K562 (cell line): ENCODE results near the gene CMTM8. TPM values are rescaled to one million over a fixed set of nuclear protein-coding genes. Genes with fewer than 3 reads are reported as not detected.
A peak's percentile ranks its signal among the peaks of the same experiment; 100 is the strongest.

Experiments used
- ATAC-seq: fragments of 200-7000 bp; cut with Tn5 transposase; 3 replicates; pipeline ENCODE4 v1.9.1; 2020; ENCODE audit warnings: moderate library complexity
- BruUV-seq: library from RNA; stranded (reverse); fragments of 400-500 nt; replicated peaks from 2 replicates; lab custom pipeline; 2021; lab: Mats Ljungman, UMichigan
- CTCF ChIA-PET: fragments of 300-600 bp; formaldehyde crosslinking; extraction: SDS; loops from one replicate; lab custom pipeline; 2021; ENCODE audit warnings: low intra/inter-chr PET ratio; lab: Yijun Ruan, JAX
- POLR2A ChIA-PET: fragments of 300-600, 350-650 bp; sonication (Branson Sonifier 250); formaldehyde crosslinking; extraction: SDS; loops from one replicate; lab custom pipeline; 2021; ENCODE audit warnings: antibody characterized with exemption, inconsistent platforms; lab: Yijun Ruan, JAX
- DNase-seq, 4 experiments: peaks; one replicate each; pipeline versions ENCODE4 v3.0.0 to v3.0.0-alpha.2; 2011 to 2018; ENCODE audit warnings: low spot score in 3 of 4, mixed read lengths in 3 of 4; ENCODE audit errors: extremely low read depth in 1 of 4
- FAIRE-seq: peaks from 2 replicates; lab custom pipeline; 2011; peaks lifted over from hg19 to GRCh38; lab: Jason Lieb, UNC
- H2AFZ ChIP-seq: 2 replicates; pipeline ENCODE4 v1.6.0; 2011; ENCODE audit warnings: low read depth, low read length, control low read depth, inconsistent platforms
- H3K27ac ChIP-seq: fragments of 200-600 bp; 3 replicates; pipeline ENCODE4 v1.8.0; 2011; ENCODE audit warnings: low read depth, mild to moderate bottlenecking, control low read depth, inconsistent platforms, low read length, moderate library complexity, mixed read lengths; ENCODE audit errors: extremely low read depth
- H3K27me3 ChIP-seq, 2 experiments: fragments of 300-600 bp in 1 of 2; 2 replicates in 1 of 2; 3 replicates in 1 of 2; pipeline versions ENCODE4 v1.6.0 to v1.8.0; 2011; ENCODE audit warnings: inconsistent platforms in 2 of 2, low read length in 2 of 2, mild to moderate bottlenecking in 1 of 2, mixed read lengths in 1 of 2, moderate library complexity in 1 of 2; ENCODE audit not compliant: control insufficient read depth in 2 of 2, insufficient read depth in 2 of 2
- H3K36me3 ChIP-seq: fragments of 300-600 bp; 3 replicates; pipeline ENCODE4 v1.8.0; 2011; ENCODE audit warnings: mild to moderate bottlenecking, low read length, inconsistent platforms; ENCODE audit not compliant: control insufficient read depth, insufficient read depth
- H3K4me1 ChIP-seq, 2 experiments: fragments of 200-600 bp in 1 of 2; replicated peaks in 1 of 2; 2 replicates in 1 of 2; 3 replicates in 1 of 2; pipeline versions ENCODE4 v1.5.1 to v1.8.0; 2011; ENCODE audit warnings: inconsistent platforms in 2 of 2, low read length in 2 of 2, mild to moderate bottlenecking in 1 of 2, mixed read lengths in 1 of 2, moderate library complexity in 1 of 2; ENCODE audit not compliant: control insufficient read depth in 2 of 2, insufficient read depth in 2 of 2
- H3K4me2 ChIP-seq: 2 replicates; pipeline ENCODE4 v1.6.1; 2011; ENCODE audit warnings: low read length, control low read depth, inconsistent platforms, mixed read lengths; ENCODE audit not compliant: insufficient read depth
- H3K4me3 ChIP-seq: fragments of 200-600 bp; sonication (generic), shearing (Covaris generic); 2 replicates; pipeline ENCODE4 v1.5.1; 2016; ENCODE audit warnings: control low read depth, inconsistent platforms
- H3K79me2 ChIP-seq: fragments of 200-600 bp; 3 replicates; pipeline ENCODE4 v1.8.0; 2011; ENCODE audit warnings: low read length, inconsistent platforms; ENCODE audit not compliant: control insufficient read depth, insufficient read depth
- H3K9ac ChIP-seq, 2 experiments: 2 replicates each; pipeline versions ENCODE4 v1.6.0 to v1.6.1; 2011; ENCODE audit warnings: low read depth in 2 of 2, low read length in 2 of 2, control low read depth in 1 of 2, inconsistent platforms in 1 of 2, mild to moderate bottlenecking in 1 of 2, mixed read lengths in 1 of 2; ENCODE audit not compliant: insufficient read depth in 1 of 2
- H3K9me1 ChIP-seq: one replicate; pipeline ENCODE4 v1.6.0; 2011; ENCODE audit warnings: inconsistent platforms, mild to moderate bottlenecking, low read length, moderate library complexity; ENCODE audit not compliant: control insufficient read depth, insufficient read depth
- H3K9me3 ChIP-seq: replicated peaks from 2 replicates; pipeline ENCODE4 v1.5.1; 2011; ENCODE audit warnings: low read depth, low read length, inconsistent platforms; ENCODE audit not compliant: control insufficient read depth, insufficient read depth
- H4K20me1 ChIP-seq: replicated peaks from 2 replicates; pipeline ENCODE4 v1.6.1; 2011; ENCODE audit warnings: low read length, inconsistent platforms, mixed read lengths; ENCODE audit not compliant: control insufficient read depth, insufficient read depth
- ESRRA ChIP-seq: fragments of 450-650 bp; IDR thresholded peaks from 2 replicates; pipeline ENCODE4 v1.6.1; 2014; ENCODE audit warnings: low read depth, mild to moderate bottlenecking, moderate library complexity, borderline replicate concordance
- MAX ChIP-seq: sonication (generic); formaldehyde crosslinking; IDR thresholded peaks from 2 replicates; pipeline ENCODE4 v1.9.0; 2022; ENCODE audit warnings: mild to moderate bottlenecking, missing genetic modification reagents
- NONO ChIP-seq, 2 experiments: fragments of 200-400 bp in 1 of 2; fragments of 450-650 bp in 1 of 2; formaldehyde crosslinking in 1 of 2; IDR thresholded peaks; 2 replicates each; pipeline ENCODE4 v1.6.1; 2017; ENCODE audit warnings: low read depth in 2 of 2, mild to moderate bottlenecking in 2 of 2, moderate library complexity in 2 of 2, low read length in 1 of 2
- RAD21 ChIP-seq, 2 experiments: fragments of 250-450 bp in 1 of 2; fragments of 450-650 bp in 1 of 2; sonication (Bioruptor Pico) in 1 of 2; formaldehyde crosslinking in 1 of 2; IDR thresholded peaks in 1 of 2; conservative IDR thresholded peaks in 1 of 2; 2 replicates each; pipeline versions ENCODE4 v1.4.0 to v1.8.0; 2020 to 2022; ENCODE audit warnings: mild to moderate bottlenecking in 2 of 2, moderate library complexity in 1 of 2
- SMC3 ChIP-seq: conservative IDR thresholded peaks from 2 replicates; pipeline ENCODE4 v1.6.1; 2011; ENCODE audit warnings: low read depth, low read length, improper control_type of control experiment; ENCODE audit not compliant: insufficient read depth
- TEAD4 ChIP-seq, 2 experiments: sonication (generic) in 1 of 2; formaldehyde crosslinking in 1 of 2; IDR thresholded peaks; 2 replicates each; pipeline versions ENCODE4 v1.6.1 to v1.8.0; 2012 to 2022; ENCODE audit warnings: borderline replicate concordance in 1 of 2, inconsistent platforms in 1 of 2, low read length in 1 of 2, mild to moderate bottlenecking in 1 of 2, missing genetic modification reagents in 1 of 2
- ZEB2 ChIP-seq: fragments of 450-650 bp; IDR thresholded peaks from 2 replicates; pipeline ENCODE4 v1.6.1; 2016
- ZNF146 ChIP-seq: IDR thresholded peaks from one replicate; pipeline ENCODE4 v1.6.1; 2018; ENCODE audit warnings: missing compliant biosample characterization; ENCODE audit not compliant: unreplicated experiment
- ZNF695 ChIP-seq: fragments of 450-650 bp; formaldehyde crosslinking; IDR thresholded peaks from 2 replicates; pipeline ENCODE4 v1.4.0; 2020; ENCODE audit warnings: mild to moderate bottlenecking, moderate library complexity
- WGBS: fragments of 100-300 bp; shearing (Covaris generic); methylation state at CpG from one replicate; pipeline ENCODE4 v1.1.6; 2016; ENCODE audit warnings: low coverage, mixed read lengths; ENCODE audit not compliant: insufficient coverage; ENCODE audit errors: missing lambda C conversion rate; 5-methylcytosine and 5-hydroxymethylcytosine counted together
- in situ Hi-C: fragments of 300-500 bp; cut with MboI; formaldehyde crosslinking; loops from 4 replicates; pipeline ENCODE4 v1.15.0; 2018; ENCODE audit warnings: inconsistent platforms, mixed read lengths
- intact Hi-C: fragments of 100-400 bp; cut with micrococcal nuclease; formaldehyde crosslinking; loops from 2 replicates; pipeline ENCODE4 v1.14.2; 2022
- polyA plus RNA-seq, 8 experiments: library from polyadenylated mRNA; depleted of rRNA in 4 of 8; stranded (reverse) in 5 of 8; unstranded in 3 of 8; fragments of >200 nt; fragmentation: Nextera tagmentation in 2 of 8; fragmentation: Illumina TruSeq in 1 of 8; extraction: Ambion mirVana in 2 of 8; extraction: Trizol in 1 of 8; gene quantifications; 2 replicates each; pipeline versions ENCODE4 v1.2.1 to v1.2.3, GENCODE V29; 2011 to 2014; ENCODE audit warnings: inconsistent platforms in 1 of 8, missing spikeins in 1 of 8
- total RNA-seq, 7 experiments: library from RNA; depleted of rRNA in 6 of 7; stranded (reverse); fragments of >200 nt in 6 of 7; fragmentation: Illumina TruSeq in 2 of 7; extraction: Trizol in 2 of 7; gene quantifications; 2 replicates each; pipeline versions ENCODE4 v1.2.1 to v1.2.3, GENCODE V29; 2011 to 2021; ENCODE audit warnings: low replicate concordance in 1 of 7
- TF ChIP-seq, protein P1 (sequence below): fragments of 200-600 bp; sonication (generic); IDR thresholded peaks from one replicate; pipeline ENCODE4 v1.6.1; 2012; ENCODE audit warnings: mild to moderate bottlenecking, low read depth, low read length, inconsistent platforms

Gene CMTM8
- total and polyA plus RNA-seq, 9 of the 15 experiments (the other 6 are each of a cell fraction or from before 2014, with no cell fraction given), result not detected

DNA sequence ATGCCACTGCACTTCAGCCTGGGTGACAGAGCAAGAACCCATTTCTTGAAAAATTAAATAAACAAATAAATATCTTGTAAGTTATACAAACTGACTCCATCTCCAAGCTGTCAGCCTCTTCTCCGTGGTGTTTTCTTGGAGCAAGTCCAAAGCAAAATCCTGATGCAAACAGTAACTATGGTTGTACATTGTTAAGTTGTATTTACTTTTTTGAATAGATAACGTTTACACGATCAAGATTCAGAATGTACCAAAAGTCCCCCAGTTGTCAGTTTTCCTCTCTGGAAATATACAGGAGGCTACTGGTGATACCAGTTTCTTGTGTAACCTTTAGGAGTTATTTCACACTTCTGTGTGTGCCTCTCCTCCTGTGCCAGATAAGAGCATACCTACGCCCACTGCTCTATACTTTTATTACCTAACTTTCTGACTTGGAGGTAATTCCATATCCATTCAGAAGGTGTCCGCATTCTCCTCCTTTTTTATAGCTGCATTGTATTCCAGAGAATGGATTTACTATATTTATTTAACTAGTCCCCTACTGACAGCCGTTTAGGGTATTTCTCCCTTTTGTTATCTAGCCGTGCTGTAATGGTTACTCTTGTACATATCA, 167.3 kb downstream of the CMTM8 start:
- Histone ChIP-seq H3K36me3 (no peaks in the 10 kb centered on the region), H3K4me1 (peaks cover 0 to 6% of the 10 kb centered on the region in 2 experiments; a peak in 1 of 5 replicates), H4K20me1 (no peaks in the 10 kb centered on the region; the same call in 1 of the 2 replicates), H3K4me2 (no peak overlapping the region), H3K9me3 (no peaks in the 10 kb centered on the region), H3K4me3 (no peak overlapping the region), H3K27ac (no peak overlapping the region), H3K9me1 (no peaks in the 10 kb centered on the region), H3K79me2 (no peaks in the 10 kb centered on the region), H2AFZ (no peak overlapping the region), H3K27me3 (peaks cover 33 to 51% of the 10 kb centered on the region in 2 experiments), H3K9ac (no peak overlapping the region)
- ChIA-PET CTCF (interaction anchor here (0.5 kb wide), 1 partner anchor 72 kb away, joined by 4 read pairs; no protein-coding TSS in a partner anchor), POLR2A (no interaction called here)
- intact Hi-C loops (no loop called here), in situ Hi-C loops (no loop called here)
- no TSS peak for BruUV-seq
- 6% methylated on average over 6 of the region's 7 CpGs for WGBS
- ATAC-seq (peak; percentile 29; the same call in 1 of the 3 replicates), DNase-seq (no peak), FAIRE-seq (peak; percentile 32)
- TF ChIP-seq ESRRA (no peak), ZNF146 (CRISPR knock-in tag) (peak; percentile 94), SMC3 (no peak), ZNF695 (CRISPR knock-in tag) (no peak), ZEB2 (no peak), MAX (CRISPR knock-in tag) (no peak), TEAD4 (IDR thresholded peaks at IDR 0.05; ENCODE audit: low read length) (no peak), TEAD4 (CRISPR knock-in tag; IDR thresholded peaks at IDR 0.05; ENCODE audit: borderline replicate concordance) (no peak), RAD21 (CRISPR knock-in tag; conservative IDR thresholded peaks at IDR 0.05 in 1 of 2, IDR thresholded peaks at IDR 0.05 in 1 of 2) (peak in 1 of 2 experiments; percentile 34; a peak in 1 of 4 replicates), NONO (IDR thresholded peaks at IDR 0.05; ENCODE audit: low read depth in 2 of 2, low read length in 1 of 2) (no peak)
- TF ChIP-seq, protein P1, sequence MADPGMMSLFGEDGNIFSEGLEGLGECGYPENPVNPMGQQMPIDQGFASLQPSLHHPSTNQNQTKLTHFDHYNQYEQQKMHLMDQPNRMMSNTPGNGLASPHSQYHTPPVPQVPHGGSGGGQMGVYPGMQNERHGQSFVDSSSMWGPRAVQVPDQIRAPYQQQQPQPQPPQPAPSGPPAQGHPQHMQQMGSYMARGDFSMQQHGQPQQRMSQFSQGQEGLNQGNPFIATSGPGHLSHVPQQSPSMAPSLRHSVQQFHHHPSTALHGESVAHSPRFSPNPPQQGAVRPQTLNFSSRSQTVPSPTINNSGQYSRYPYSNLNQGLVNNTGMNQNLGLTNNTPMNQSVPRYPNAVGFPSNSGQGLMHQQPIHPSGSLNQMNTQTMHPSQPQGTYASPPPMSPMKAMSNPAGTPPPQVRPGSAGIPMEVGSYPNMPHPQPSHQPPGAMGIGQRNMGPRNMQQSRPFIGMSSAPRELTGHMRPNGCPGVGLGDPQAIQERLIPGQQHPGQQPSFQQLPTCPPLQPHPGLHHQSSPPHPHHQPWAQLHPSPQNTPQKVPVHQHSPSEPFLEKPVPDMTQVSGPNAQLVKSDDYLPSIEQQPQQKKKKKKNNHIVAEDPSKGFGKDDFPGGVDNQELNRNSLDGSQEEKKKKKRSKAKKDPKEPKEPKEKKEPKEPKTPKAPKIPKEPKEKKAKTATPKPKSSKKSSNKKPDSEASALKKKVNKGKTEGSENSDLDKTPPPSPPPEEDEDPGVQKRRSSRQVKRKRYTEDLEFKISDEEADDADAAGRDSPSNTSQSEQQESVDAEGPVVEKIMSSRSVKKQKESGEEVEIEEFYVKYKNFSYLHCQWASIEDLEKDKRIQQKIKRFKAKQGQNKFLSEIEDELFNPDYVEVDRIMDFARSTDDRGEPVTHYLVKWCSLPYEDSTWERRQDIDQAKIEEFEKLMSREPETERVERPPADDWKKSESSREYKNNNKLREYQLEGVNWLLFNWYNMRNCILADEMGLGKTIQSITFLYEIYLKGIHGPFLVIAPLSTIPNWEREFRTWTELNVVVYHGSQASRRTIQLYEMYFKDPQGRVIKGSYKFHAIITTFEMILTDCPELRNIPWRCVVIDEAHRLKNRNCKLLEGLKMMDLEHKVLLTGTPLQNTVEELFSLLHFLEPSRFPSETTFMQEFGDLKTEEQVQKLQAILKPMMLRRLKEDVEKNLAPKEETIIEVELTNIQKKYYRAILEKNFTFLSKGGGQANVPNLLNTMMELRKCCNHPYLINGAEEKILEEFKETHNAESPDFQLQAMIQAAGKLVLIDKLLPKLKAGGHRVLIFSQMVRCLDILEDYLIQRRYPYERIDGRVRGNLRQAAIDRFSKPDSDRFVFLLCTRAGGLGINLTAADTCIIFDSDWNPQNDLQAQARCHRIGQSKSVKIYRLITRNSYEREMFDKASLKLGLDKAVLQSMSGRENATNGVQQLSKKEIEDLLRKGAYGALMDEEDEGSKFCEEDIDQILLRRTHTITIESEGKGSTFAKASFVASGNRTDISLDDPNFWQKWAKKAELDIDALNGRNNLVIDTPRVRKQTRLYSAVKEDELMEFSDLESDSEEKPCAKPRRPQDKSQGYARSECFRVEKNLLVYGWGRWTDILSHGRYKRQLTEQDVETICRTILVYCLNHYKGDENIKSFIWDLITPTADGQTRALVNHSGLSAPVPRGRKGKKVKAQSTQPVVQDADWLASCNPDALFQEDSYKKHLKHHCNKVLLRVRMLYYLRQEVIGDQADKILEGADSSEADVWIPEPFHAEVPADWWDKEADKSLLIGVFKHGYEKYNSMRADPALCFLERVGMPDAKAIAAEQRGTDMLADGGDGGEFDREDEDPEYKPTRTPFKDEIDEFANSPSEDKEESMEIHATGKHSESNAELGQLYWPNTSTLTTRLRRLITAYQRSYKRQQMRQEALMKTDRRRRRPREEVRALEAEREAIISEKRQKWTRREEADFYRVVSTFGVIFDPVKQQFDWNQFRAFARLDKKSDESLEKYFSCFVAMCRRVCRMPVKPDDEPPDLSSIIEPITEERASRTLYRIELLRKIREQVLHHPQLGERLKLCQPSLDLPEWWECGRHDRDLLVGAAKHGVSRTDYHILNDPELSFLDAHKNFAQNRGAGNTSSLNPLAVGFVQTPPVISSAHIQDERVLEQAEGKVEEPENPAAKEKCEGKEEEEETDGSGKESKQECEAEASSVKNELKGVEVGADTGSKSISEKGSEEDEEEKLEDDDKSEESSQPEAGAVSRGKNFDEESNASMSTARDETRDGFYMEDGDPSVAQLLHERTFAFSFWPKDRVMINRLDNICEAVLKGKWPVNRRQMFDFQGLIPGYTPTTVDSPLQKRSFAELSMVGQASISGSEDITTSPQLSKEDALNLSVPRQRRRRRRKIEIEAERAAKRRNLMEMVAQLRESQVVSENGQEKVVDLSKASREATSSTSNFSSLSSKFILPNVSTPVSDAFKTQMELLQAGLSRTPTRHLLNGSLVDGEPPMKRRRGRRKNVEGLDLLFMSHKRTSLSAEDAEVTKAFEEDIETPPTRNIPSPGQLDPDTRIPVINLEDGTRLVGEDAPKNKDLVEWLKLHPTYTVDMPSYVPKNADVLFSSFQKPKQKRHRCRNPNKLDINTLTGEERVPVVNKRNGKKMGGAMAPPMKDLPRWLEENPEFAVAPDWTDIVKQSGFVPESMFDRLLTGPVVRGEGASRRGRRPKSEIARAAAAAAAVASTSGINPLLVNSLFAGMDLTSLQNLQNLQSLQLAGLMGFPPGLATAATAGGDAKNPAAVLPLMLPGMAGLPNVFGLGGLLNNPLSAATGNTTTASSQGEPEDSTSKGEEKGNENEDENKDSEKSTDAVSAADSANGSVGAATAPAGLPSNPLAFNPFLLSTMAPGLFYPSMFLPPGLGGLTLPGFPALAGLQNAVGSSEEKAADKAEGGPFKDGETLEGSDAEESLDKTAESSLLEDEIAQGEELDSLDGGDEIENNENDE, result no peak
